ENCODE data around the gene NES.
"Not testable (repeated sequence)": the region's sequence is repeated elsewhere in the genome, so short reads cannot be mapped to it uniquely, and the experiment has no call there.

Gene NES

DNA sequence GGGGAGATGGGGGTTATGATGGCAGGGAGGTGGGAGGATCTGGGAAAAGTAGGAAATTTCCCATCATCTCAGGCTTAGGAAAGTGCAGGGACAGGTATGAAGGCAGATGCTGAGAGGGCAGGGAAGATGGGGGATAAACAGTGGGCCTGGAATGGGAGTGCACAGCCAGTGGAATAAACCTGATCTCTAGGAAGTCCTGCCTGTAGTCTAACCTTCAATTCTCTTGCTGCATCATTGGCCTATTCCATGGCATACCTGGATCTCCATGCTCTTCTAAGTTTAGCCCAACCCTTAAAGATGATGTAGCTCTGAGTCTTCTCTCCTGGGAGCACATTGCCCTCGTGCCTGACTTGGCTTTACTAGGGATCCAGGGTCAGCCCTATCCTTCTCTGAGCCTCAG is 32.6 kb downstream of the NES start:
- DNase-seq (ENCODE audit: low read depth), result no peak

DNA sequence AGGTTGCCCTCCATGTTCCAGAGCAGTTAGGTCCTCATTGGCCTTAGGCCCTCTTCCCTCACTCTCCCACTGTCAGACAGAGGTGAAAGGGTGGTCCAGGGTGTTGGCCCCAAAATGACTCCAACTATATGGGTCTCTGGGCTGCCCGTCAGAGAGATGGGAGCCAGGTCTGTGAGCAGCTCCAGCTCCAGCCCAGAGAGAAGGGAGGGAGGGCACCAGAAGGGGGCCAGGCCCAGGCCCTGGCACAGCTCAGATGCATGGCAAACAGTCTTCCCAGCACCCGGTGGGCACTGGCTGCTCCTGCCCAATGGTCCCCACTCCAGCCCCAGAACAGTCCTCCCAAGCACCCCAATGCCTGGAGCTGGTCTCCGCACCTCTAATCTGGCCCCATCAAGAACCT is 33.1 kb downstream of the NES start:
- DNase-seq (ENCODE audit: low read depth), result no peak

- DNase-seq (ENCODE audit: low read depth), result no peak
Observed at GRCh38 chr1:156643778-156644092, 33.5 kb downstream of the NES start.

DNA sequence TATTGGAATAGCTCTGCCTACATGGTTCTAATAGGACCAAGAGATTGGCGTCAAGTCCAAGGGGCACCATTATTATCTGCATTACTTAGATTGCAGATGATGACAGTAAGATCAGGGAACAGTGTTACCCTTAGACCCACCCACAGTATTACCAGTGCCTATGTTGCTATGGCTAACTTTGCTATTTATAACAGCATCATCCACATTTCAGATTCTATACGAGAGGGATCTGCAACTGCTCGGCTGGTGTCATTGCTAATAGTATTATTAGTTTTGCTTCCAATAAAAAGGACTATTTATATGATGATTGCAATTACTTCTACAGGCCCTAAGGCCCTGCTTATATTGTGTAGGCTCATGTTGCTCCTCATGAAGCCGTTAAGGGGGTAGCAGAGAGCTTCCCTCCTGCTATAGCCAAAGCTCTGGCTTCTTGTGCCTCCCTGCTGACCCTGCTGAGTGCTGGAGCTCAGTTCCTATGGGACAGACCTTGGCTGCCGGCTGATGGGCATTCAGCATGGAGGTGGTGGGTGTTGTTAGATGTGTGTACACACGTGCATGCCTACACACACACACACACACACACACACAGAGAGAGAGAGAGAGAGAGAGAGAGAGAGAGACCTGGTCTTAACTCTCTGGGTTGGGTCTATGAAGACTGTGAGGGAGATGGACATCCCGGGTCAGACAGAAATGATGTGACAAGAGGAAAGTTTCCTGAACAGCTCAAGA is 34.0 kb downstream of the NES start:
- no peak for DNase-seq (ENCODE audit: low read depth)

DNA sequence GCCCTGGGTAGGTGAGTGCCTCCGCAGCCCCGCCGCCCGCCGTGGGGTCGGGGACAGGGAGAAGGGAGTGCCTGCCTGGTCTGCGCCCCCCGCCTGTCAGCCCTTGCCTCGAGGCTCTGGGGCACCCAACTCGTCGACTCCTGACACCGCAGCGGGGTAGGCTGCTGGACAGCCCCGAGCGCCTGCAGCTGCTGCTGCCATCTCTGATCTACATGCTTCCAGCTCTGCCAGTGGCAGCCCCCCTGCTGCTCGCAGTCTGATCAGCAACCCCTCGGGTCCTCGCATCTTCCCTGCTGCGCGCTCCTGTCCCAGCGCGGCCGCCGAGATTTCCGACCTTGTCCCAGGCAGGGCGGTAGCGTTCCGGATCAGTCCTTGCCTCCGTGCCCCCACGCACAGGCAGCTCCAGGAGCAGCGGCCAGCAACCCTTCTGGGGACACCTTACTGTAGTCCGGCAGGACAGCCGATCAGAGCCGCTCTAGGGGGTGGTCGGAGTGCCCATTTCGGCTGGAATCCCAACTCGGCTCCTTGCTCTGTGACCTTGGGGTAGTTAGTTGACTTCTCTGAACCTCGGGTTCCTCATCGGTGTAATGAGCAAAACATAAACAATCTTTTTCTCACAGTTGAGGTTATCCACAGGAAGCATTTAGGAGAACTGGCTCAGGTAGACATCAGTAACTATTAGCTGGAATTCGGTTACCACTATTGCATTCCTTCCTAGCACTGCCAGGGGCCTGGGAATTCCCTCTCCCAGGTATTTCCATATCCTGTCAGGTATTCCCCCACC is 34.8 kb downstream of the NES start:
- no peak for DNase-seq (ENCODE audit: low read depth)

GRCh38 chr1:156641761-156642264 is 35.4 kb downstream of the NES start, which contains the start of gene BCAN:
TSS of gene BCAN (plus strand) at chr1:156642117. CDS start at chr1:156646055, 3,938 bp downstream.
- DNase-seq (ENCODE audit: low read depth), result no peak

- DNase-seq (ENCODE audit: low read depth), result no peak
Observed at GRCh38 chr1:156640842-156641706, 36.1 kb downstream of the NES start.

GRCh38 chr1:156639601-156640101 is 37.6 kb downstream of the NES start:
- peak; percentile 63 for DNase-seq (ENCODE audit: low read depth)

DNA sequence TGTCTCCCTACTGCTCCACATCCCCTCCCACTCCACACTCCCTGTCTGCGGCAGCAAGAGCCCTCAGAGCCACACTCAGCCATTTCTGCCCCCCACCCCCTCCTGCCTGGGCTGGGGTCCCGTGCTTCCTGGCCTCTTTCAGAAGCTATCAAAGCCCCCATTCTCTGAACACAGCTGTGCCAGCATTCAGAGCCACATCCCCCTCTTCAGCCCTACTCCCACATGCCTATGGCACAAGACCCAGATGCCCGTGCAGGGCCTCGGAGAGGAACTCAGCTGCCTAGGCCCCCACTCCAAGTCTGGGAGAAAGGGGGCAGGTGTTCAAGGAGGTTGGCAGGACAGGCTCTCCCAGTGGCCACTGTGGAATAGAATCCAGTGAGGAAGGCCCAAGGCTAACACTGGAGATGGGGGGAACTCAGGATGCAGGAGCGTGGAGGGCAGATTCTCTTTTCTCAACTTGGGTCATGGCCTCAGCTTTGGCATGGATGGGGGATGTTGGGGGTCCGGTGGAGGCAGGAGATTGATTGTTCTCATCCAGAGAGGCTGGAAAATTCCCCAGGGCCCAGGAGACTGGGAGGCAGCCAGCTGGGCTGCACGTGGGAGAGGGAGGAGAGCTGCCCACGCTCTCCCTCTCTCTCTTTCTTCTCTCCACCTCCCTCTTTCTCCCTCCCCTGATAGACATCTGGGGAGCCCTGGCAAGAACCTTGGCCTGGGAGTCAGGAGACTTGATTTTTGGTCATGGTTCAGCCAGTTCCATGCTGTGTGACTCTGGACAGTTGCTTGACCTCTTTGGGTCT is 38.8 kb downstream of the NES start:
- no peak for DNase-seq (ENCODE audit: low read depth)

DNA sequence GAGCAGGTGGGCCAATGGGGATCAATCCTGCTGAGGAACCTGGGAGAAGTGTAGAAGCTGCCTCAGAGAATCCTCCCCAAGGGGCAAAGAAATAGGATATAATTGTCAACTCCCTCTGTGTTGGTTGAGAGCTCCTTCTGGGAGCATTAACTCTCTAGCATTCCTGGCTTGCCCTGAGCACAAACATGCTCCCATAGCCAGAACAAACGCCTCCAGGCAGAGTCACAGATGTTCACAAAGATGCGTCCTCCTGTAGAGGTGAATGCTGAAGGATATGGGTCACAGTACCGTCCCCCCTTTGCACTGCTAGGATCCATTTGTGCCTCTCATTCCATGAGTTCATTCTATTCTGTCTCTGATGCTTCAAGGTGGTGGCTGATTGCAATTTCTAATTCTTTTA is 44.9 kb downstream of the NES start:
- no peak for DNase-seq (ENCODE audit: low read depth)

DNA sequence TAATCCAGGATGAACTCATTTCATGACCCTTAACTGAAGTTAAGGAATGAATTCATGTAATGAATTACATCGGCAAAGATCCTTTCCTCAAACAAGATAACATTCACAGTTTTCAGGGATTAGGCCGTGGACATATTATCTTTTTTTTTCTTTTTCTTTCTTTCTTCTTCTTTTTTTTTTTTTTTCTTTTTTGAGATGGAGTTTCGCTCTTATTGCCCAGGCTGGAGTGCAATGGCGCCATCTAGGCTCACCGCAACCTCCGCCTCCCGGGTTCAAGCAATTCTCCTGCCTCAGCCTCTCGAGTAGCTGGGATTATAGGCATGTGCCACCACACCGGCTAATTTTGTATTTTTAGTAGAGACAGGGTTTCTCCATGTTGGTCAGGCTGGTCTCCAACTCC is 46.1 kb downstream of the NES start:
- DNase-seq (ENCODE audit: low read depth), result not testable (repeated sequence)

GRCh38 chr1:156629823-156630449 is 47.3 kb downstream of the NES start:
- DNase-seq (ENCODE audit: low read depth), result no peak

DNA sequence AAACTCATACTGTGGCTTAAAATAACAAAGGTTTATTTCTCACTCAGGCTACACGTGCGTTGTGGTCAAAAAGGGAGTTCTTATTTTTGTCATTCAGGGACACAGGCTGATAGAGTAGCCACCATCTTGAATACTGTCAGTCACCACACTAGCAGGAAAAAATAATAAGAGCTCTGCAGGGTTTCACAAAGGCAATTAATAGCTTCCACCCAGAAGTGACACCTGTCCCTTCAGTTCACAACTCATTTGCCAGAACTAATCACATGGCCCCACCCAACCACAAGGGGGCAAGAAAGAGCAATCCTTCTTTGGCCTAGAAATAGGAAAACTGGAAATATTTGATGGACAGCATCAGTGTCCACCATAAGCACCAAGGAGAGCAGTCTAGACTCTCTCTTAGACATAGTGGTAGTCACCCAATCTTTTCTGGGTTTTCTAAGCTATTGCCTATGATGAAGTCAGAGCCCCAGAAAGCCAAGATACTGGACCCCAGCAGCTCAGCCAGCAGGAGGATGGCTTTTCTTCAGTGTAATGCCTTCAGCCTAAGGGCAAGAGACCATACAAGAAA is 49.8 kb downstream of the NES start:
- peak; percentile 73 for DNase-seq (ENCODE audit: low read depth)

DNA sequence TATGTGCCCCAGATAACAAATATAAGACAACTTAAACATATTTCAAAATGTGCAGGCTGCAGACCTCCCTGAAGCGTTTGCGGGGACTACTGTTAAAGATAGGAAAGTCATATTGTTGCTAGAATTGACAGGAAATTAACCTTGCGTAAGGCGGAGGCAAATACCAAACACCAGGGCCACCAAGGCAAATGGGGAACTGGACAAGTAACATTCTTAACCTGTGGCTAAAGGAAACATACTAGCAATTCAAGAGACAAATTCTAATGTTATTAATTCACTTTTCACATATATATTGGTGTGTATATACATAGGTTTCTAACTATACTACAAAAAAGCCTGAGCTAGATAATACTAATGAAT is 51.1 kb downstream of the NES start:
- no peak for DNase-seq (ENCODE audit: low read depth)

GRCh38 chr1:156625436-156626078 is 51.6 kb downstream of the NES start:
- DNase-seq (ENCODE audit: low read depth), result peak; percentile 60

- no peak for DNase-seq (ENCODE audit: low read depth)
Observed at GRCh38 chr1:156624814-156625435, 52.3 kb downstream of the NES start.

DNA sequence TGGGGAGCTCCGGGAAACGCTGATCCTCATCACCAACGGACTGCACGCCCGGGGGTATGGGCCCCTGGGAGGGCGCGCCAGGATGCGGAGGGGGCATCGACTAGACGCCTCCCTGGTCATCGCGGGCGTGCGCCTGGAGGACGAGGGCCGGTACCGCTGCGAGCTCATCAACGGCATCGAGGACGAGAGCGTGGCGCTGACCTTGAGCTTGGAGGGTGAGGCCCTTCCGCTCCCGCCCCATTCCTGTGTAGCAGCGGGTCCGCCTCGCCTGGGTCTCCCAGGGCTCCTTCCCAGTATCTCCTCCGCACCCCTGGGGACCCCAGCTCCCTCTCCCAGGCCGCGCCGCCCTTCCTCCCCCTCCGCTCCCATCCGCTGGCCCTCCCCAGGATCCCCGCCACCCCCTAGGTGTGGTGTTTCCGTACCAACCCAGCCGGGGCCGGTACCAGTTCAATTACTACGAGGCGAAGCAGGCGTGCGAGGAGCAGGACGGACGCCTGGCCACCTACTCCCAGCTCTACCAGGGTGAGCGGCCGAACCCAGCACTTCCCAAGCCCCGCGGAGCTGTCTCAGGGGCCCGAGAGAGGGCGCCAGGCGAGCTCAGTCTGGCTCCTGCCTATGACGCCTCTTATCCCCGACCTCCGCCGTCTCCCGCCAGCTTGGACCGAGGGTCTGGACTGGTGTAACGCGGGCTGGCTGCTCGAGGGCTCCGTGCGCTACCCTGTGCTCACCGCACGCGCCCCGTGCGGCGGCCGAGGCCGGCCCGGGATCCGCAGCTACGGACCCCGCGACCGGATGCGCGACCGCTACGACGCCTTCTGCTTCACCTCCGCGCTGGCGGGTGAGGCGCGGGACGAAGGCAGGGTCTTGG is 53.0 kb downstream of the NES start:
- DNase-seq (ENCODE audit: low read depth), result peak; percentile 71

DNA sequence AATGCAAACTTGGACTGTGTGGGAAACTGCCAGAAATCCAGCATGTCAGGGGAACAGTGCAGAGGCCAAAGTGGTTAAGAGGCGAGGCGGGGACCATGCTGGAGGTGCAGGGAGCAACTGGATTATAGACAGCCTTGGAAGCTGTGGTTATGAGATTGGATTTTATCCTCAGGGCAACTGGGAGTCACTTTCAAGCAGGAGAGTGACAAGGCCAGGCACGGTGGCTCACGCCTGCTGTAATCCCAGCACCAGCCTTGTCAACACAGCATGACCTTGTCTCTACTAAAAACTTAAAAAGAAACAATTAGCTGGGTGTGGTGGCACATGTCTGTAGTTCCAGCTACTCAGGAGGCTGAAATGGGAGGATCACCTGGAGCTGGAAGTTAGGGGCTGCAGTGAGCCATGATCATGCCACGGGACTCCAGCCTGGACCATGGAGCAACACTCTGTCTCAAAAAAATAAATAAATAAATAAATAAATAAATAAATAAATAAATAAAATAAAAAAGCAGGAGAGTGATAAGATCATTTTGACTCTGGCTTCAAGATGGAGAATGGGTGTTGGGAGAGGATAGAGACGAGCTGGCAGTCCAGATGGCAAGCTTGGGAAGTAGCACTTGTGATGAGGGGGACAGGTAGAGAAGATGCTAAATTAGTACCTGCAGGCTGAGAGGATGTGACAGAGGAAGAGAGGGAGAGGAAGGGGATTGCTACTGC is 54.5 kb downstream of the NES start:
- no peak for DNase-seq (ENCODE audit: low read depth)
